ENCODE data around the gene CDHR3.

CDHR3 gene

GRCh38 chr7:106016331-106016730 lies 53.3 kb downstream of the CDHR3 start:
- no peak for DNase-seq (ENCODE audit: insufficient read length, low spot score)
- no peak for FAIRE-seq
- TF ChIP-seq CTCF (IDR thresholded peaks at IDR 0.05; ENCODE audit: insufficient read depth, missing control alignments), result no peak

- FAIRE-seq (no peak), DNase-seq (ENCODE audit: insufficient read length, low spot score) (no peak)
- TF ChIP-seq CTCF (IDR thresholded peaks at IDR 0.05; ENCODE audit: insufficient read depth, missing control alignments), result no peak
Observed at GRCh38 chr7:106017657-106018056, 54.6 kb downstream of the CDHR3 start.

GRCh38 chr7:106018566-106019469 lies 55.8 kb downstream of the CDHR3 start:
- no peak for TF ChIP-seq CTCF (IDR thresholded peaks at IDR 0.05; ENCODE audit: insufficient read depth, missing control alignments)
- FAIRE-seq, result no peak
- no peak for DNase-seq (ENCODE audit: insufficient read length, low spot score)

- no peak for FAIRE-seq
- no peak for DNase-seq (ENCODE audit: insufficient read length, low spot score)
- TF ChIP-seq CTCF (IDR thresholded peaks at IDR 0.05; ENCODE audit: insufficient read depth, missing control alignments), result no peak
Observed at GRCh38 chr7:106019470-106019820, 56.4 kb downstream of the CDHR3 start.

- no peak for TF ChIP-seq CTCF (IDR thresholded peaks at IDR 0.05; ENCODE audit: insufficient read depth, missing control alignments)
- no peak for FAIRE-seq
- no peak for DNase-seq (ENCODE audit: insufficient read length, low spot score)
Observed at GRCh38 chr7:106021151-106022067, 58.3 kb downstream of the CDHR3 start.

GRCh38 chr7:106022193-106022821 lies 59.2 kb downstream of the CDHR3 start:
- FAIRE-seq (no peak), DNase-seq (ENCODE audit: insufficient read length, low spot score) (no peak)
- no peak for TF ChIP-seq CTCF (IDR thresholded peaks at IDR 0.05; ENCODE audit: insufficient read depth, missing control alignments)

All from D721Med (cell line).